ENCODE results near the gene TIMM9. TPM values are rescaled to one million over a fixed set of nuclear protein-coding genes. Genes with fewer than 3 reads are reported as not detected.
"Not testable (repeated sequence)": the region's sequence is repeated elsewhere in the genome, so short reads cannot be mapped to it uniquely, and the experiment has no call there.

The TIMM9 gene
- polyA plus RNA-seq, 1 donor: 103 TPM

DNA sequence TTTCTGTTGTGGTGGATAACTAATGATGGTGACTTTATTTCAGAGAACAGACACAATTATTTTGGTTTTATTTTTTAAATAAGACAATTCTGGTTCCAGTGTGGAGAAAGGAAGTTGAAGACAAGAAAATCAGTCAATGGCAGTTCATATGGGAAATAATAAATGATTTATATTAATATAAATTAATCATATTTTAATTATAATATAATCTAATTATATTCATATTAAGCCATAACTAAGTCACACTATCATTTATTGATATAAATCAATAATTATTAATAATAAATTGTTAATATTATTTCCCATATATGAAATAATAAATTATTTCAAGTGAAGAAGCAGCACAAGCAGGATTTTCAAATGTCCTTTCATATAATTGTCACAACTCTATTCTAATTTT is 28.8 kb downstream of the TIMM9 start:
- DNase-seq (ENCODE audit: low read depth): no peak

DNA sequence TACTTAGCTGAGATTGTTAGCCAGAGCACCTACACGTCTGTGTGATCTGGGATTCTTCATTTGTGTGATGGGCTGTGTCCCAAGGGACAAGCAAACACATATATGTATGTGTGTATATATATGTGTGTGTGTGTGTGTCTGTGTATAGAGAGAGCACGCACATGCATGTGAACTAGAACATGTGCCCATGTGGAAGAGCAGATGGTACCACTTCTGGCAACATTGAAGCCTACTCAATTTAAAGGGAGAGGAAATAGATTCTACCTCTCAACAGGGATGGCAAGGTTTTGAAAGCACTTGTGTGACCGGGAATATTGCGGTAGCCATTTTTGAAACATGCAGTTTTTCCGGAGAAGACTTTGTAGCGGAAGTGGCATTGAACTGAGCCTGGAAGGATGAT is 30.2 kb downstream of the TIMM9 start:
- no peak for DNase-seq (ENCODE audit: low read depth)

DNA sequence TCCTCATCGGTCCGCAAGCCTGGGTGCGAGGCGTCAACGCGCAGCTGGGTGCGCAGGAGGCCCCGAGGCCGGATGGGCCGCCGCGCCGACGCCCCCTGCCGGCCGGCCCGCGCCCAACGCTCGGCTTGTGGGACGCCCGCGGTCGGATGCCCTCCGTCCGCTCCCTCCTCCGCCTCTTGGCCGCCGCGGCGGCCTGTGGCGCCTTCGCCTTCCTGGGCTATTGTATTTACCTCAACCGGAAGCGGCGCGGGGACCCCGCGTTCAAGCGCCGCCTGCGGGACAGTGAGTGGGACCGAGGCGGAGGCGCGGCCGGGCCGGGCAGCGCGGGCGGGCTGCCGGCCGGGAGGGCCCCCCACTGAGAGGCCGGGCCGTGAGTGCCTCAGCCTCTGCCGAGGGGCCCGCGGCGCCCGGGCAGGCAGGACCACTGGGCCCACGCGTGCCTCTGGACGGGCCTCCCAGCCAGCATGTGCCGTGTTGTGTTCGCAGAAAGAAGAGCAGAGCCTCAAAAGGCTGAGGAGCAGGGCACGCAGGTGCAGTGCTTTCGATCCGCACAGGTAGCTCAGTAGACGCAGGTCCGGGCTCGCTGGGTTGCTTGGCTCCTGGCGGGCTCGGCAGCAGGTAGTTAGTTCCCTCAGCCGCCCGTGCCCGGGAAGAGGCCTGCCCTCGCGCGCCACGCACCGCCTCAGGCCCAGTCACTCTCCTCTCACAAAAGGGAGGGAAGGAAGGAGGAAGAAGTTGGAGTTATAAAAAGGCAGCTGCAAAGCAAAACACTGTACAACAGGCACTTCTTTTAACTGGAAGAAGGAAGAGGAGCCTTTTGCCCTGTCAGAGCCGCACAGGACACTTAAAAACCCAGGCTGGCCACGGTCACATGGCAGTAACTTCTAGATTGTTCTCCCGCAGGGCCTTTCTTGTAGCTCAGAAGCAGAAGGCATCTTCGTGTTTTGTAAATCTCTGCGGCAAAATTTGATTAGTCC is 31.2 kb downstream of the TIMM9 start, which contains the start of gene TOMM20L:
TSS of gene TOMM20L (plus strand) at position 119 of the 977 bp plus-strand sequence. CDS start at position 147, 28 bp downstream.
- peak; percentile 11 for DNase-seq (ENCODE audit: low read depth)

DNA sequence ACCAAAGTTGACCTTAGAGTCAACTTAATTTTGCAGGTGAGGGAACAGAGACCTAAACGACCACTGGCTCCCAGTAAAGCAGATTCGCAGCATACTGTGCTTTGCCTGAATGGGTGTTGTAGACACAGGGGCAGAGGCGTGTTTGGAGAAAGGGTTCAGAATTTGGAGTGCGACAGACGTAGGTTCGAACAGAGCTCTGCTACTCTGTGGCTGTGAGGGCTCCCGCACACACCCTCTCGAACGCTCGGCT is 31.8 kb downstream of the TIMM9 start:
- no peak for DNase-seq (ENCODE audit: low read depth)

DNA sequence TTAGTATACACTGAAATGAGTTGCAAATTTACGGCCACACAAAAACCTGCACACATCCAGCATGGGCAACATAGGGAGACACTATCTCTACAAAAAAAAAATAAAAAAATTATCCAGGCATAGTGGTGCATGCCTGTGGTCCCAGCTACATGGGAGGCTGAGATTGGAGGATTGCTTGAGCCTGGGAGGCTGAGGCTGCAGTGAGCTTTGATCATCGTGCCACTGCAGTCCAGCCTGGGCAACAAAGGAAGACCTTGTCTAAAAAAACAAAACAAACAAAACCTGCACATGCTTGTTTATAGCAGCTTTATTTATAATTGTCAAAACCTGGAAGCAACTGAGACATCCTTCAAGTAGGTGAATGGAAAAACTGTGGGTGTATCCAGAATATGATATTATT is 36.5 kb downstream of the TIMM9 start:
- no peak for DNase-seq (ENCODE audit: low read depth)

DNA sequence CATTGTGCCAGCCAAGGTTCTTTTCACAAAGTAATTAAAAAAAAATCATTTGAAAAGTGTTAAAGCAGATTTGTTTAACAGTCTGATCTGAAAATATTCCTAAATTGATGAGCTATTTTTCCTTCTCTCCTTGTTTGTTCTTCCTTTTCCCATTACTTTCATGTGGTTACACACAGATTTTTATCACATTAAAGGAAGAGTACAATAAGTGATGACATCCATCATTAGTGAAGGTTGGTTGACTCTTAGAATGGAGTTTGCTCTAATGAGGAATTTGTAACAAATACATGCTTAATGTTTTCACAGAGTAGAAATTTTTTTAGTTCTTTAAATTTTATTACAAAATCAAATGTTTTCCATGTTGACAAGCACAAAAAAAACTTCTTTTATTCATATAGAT is 50.5 kb downstream of the TIMM9 start:
- no peak for DNase-seq (ENCODE audit: low read depth)

DNA sequence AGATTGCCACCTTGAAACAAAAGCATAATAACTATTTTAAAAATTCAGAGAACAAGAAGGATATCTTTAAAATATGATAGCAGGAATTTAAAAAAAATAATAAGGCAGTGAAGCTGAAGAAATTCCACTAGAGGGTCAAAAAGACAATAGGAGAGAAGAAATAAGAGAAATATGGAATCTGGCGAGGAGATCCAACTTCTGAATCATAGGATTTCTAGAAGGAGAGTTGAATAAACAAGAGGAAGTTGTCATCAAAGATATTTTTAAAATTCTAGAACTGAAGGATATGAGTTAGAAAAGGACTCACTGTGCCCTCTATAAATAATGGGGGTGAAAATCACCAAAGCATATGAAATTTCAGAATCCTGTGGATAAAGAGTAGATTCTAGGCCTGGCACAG is 58.4 kb downstream of the TIMM9 start:
- DNase-seq (ENCODE audit: low read depth): no peak

DNA sequence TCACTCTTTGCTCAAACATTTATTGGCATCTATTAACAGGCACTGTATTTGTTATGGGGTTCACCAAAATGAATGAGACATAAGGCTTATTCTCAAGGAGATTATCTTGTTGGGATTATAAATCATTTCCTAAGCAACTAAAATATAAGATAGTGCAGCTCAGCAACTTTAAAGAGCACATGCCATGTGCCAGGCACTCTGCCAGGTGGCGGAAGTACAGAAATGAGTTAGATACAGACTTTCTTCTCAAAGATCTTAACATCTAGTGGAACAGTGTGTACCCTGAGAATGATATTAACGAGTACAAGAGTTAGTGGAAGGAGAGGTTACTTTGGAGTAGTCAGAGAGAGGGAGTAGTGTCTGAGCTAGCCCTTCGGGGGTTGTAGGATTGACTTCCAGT is 60.0 kb downstream of the TIMM9 start:
- no peak for DNase-seq (ENCODE audit: low read depth)

DNA sequence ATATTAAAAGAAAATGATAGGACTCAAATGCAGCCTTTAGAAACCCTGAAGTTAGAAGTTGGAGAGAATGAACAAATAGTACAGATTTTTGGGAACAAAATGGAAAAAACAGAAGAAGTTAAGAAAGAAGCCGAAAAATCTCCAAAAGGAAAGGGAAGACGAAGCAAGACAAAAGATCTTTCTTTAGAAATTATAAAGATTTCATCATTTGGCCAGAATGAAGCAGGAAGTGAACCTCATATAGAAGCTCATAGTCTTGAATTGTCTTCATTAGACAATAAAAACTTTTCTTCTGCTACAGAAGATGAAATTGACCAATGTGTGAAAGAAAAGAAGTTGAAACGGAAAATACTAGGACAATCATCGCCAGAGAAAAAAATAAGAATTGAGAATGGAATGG is 63.0 kb downstream of the TIMM9 start:
- no peak for DNase-seq (ENCODE audit: low read depth)

DNA sequence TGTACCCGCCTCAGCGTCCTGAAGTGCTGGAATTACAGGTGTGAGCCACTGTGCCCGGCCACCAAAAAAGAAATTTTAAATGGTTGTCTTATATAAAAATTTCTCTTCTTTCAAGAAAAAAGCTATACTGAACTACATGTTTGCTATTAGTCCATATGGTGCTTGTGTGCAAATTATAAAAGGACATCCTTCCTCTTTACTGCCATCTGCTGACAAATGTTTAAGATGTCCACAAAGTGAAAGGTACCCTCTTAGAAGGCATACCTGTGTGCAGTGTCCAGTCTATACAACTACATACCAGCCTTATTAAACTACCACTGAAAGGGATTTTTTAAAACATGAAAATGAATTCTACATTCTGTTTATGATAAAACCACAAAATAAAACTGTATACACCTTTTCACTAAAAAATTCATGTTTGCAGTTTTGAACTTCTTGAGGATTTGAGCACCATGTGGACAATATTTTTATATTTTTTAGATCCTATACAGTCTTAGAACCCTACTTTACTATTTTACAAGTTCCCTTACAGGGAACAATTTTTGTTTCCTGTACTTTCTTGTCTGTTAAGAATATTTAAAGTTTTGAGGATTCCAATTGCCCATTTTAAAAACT is 64.4 kb downstream of the TIMM9 start:
- DNase-seq (ENCODE audit: low read depth): peak; percentile 6

DNA sequence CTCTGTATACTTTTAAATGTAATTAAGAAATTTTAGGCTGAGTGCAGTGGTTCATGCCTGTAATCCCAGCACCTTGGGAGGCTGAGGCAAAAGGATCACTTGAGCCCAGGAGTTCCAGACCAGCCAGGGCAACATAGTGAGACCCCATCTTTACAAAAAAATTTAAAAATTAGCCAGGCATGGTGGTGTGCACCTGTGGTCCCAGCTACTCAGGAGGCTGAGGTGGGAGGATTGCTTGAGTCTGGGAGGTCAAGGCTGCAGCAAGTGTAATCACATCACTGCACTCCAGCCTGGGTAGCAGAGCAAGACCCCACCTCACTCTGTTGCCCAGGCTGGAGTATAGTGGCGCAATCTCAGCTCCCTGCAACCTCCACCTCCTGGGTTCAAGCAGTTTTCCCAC is 65.1 kb downstream of the TIMM9 start:
- not testable (repeated sequence) for DNase-seq (ENCODE audit: low read depth)

Other genes with a start within 250 kb of the TIMM9 start
- gene ACTR10, start 227.4 kb downstream of the TIMM9 start, polyA plus RNA-seq (ENCODE audit: insufficient read length): 66.4 TPM
- 96.6 TPM for gene PSMA3, start 182.7 kb downstream of the TIMM9 start, polyA plus RNA-seq (ENCODE audit: insufficient read length)
- gene ARID4A, start 129.0 kb downstream of the TIMM9 start, polyA plus RNA-seq (ENCODE audit: insufficient read length): 14.2 TPM
- gene TOMM20L, start 31.6 kb downstream of the TIMM9 start, polyA plus RNA-seq (ENCODE audit: insufficient read length): 0.43 TPM
- gene KIAA0586, start 188 bp upstream of the TIMM9 start, polyA plus RNA-seq (ENCODE audit: insufficient read length): 15.3 TPM
- 23.3 TPM for gene DACT1, start 210.4 kb upstream of the TIMM9 start, polyA plus RNA-seq (ENCODE audit: insufficient read length)

Measured in forelimb muscle (tissue), 1 donor.